GM12801 (cell line): ENCODE data around the gene KIF1A.

Experiments used
- TF ChIP-seq, protein P1 (sequence below): IDR thresholded peaks from one replicate; pipeline ENCODE4 v1.5.1; 2011; ENCODE audit warnings: control low read depth; ENCODE audit not compliant: insufficient read length; ENCODE audit errors: extremely low read depth

Gene KIF1A

DNA sequence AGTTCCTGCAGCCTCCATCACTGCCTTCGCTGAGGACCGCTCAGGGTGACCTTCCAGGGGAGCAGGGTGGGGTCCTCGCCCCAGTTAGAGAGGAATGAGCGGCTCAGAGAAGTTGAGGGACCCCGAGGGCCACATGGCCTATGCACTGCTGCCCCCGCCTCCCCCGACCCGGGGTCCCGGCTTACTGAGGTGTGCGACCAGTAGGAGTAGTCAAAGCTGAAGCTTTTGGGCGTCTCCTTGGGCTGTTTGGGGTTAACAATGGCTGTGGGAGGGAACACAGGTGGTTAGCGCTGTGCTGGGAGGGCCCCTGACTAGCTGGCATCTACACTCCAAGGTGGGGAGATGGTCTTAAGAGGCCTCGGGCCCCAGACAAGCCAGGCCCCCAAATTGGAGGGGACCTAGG, 31.0 kb downstream of the KIF1A start:
- TF ChIP-seq, protein P1, sequence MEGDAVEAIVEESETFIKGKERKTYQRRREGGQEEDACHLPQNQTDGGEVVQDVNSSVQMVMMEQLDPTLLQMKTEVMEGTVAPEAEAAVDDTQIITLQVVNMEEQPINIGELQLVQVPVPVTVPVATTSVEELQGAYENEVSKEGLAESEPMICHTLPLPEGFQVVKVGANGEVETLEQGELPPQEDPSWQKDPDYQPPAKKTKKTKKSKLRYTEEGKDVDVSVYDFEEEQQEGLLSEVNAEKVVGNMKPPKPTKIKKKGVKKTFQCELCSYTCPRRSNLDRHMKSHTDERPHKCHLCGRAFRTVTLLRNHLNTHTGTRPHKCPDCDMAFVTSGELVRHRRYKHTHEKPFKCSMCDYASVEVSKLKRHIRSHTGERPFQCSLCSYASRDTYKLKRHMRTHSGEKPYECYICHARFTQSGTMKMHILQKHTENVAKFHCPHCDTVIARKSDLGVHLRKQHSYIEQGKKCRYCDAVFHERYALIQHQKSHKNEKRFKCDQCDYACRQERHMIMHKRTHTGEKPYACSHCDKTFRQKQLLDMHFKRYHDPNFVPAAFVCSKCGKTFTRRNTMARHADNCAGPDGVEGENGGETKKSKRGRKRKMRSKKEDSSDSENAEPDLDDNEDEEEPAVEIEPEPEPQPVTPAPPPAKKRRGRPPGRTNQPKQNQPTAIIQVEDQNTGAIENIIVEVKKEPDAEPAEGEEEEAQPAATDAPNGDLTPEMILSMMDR, result no peak

DNA sequence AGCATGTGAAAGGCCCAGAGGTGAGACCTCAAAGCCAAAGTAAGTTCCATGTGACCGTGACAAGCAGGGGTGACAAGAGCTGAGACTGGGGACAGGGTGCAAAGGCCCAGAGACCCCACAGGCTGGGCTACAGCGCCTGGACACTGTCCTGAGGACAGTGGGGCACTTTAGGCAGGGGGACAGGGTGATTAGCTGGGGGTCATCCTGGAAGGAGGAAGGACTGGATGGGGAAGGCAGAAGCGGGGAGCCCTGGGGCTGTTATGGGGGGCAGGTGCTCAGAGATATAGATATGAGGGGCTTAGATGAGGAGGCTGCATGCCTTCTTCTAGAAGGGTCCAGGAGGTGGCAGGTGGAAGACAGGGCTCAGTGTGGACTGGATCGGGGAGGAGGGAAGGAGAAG, 31.5 kb downstream of the KIF1A start:
- TF ChIP-seq, protein P1, result no peak

DNA sequence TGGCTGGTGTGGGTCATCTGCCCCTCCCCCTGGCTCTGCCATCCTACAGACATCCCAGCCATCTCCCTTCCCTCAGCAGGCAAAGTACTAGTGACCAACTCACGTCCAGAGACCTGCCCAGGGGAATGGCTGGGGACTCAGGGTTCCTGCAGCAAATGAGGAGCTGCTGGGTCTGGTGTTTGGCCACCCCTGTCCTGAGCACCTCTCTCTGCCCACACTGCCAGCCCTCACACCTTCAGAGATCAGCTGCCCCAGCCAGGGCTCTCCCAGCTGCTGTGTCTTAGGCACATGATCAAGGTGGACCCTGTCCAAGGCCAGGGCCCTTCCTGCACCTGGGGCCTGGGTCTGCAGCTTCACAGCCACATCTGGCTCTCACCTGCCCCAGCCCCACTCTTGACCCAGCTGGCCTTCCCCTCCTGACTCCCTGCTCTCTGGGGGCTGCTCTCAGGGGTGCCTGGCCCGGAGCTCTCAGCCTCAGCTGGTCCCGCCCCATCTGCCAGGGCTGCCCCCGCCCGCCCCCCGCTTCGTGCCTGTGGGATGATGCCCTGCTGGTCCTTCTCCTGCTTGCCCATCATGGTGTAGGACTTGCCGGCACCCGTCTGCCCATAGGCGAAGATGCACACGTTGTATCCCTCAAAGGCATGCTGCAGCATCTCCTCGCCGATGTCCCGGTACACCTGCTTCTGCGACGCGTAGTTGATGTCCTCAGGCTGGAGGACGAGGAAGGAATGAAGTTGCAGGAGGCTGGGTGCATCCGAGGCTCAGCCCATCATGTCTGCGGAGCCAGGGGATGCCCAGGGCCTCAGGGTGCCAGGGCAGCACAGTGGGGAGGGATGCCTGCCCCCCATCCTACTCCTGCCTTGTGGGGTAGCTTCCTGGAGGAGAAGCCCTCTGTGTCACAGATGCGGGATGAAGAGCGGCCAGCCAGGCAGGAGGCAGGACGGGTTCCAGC, 32.2 kb downstream of the KIF1A start:
- TF ChIP-seq, protein P1, result no peak

DNA sequence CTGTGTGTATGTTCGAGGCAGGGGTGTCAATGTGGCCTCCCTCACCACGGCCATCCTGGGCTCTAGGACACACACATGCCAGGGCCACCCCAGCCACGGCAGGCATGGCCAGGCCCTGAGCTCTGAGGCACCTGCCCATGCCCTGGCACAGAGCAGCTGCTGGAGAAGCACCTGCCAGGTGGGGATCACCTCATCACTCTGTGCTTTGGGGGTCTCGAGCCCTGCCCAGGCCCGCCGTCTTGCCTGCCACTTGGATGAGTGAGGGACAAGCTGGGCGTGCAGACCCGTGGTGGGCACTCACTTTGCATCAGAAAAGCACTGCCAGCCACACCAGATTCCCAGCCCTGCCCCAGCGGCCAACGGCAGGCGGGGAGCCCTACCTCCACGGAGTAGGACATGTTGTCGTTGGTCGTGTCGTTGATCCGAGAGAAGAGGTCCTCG, 33.1 kb downstream of the KIF1A start:
- TF ChIP-seq, protein P1, result no peak

DNA sequence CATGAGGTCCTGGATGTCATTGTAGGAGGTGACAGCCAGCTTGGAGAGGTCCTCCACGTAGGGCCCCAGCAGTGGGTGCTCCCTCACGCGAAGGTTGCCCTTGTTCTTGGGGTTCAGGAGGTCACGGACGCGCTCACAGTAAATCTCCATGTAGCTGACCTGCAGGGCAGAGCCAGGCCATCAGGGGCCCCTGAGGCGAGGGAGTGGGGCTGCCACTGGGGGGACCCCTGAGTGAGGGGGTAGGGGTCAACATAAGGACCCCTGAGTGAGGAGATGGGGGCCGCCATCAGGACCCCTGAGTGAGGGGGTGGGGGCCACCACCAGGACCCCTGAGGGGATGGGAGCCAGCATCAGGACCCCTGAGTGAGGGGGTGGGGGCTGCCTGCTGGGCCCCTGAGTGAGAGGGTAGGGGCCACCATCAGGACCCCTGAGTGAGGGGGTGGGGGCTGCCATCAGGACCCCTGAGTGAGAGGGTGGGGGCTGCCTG, 33.6 kb downstream of the KIF1A start:
- TF ChIP-seq, protein P1, result no peak

DNA sequence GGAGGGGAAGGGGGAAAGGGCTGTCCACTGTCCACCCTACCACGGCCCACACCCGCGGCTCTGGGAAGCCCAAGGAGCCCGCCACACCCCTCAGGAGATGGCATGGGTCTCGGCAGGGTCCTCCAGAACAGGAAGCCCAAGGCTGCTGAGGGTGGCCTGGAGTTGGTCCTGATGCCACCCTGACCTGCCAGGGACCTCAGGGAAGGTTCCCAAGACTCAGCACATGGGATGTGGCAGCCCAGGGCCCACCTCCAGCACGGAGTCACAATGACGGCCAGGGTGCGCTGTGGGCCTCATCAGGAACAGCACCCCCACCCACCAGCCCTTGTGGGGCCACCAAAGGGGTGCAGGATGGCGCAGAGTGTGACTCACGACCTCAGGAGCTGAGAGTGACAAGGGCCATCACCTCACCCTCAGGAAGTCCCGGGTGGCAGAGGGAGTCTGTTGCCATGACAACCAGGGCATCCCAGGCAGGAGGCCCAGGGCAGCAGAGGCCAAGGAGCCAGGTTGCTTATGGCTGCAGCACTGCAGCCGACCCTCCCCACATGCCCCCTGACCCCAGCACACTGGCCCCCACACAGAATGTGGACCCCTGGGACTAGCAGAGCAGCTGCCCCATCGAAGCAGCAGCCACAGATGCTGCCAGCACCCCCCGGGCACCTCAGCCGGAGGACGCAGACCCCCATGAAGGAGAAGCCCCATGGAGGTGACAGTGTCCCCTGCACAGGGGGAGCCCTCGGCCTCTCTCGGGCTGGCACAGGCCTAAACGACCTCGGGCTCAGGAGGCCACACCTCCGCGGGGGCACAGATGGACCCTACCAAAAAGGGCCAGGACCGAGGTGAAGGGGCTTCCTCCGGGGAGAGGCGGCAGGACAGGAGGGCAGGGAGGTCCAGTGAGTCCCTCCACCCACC, 34.3 kb downstream of the KIF1A start:
- TF ChIP-seq, protein P1, result no peak
